K562 (cell line): Measurements from ENCODE around the gene RPL21. TPM values are rescaled to one million over a fixed set of nuclear protein-coding genes. Genes with fewer than 3 reads are reported as not detected.

Experiments
- ATAC-seq: fragments of 200-7000 bp; cut with Tn5 transposase; 3 replicates; pipeline ENCODE4 v1.9.1; 2020; ENCODE audit warnings: moderate library complexity
- BruUV-seq: library from RNA; stranded (reverse); fragments of 400-500 nt; replicated peaks from 2 replicates; lab custom pipeline; 2021; lab: Mats Ljungman, UMichigan
- CTCF ChIA-PET: fragments of 300-600 bp; formaldehyde crosslinking; extraction: SDS; loops from one replicate; lab custom pipeline; 2021; ENCODE audit warnings: low intra/inter-chr PET ratio; lab: Yijun Ruan, JAX
- POLR2A ChIA-PET: fragments of 300-600, 350-650 bp; sonication (Branson Sonifier 250); formaldehyde crosslinking; extraction: SDS; loops from one replicate; lab custom pipeline; 2021; ENCODE audit warnings: antibody characterized with exemption, inconsistent platforms; lab: Yijun Ruan, JAX
- DNase-seq, 4 experiments: peaks; one replicate each; pipeline versions ENCODE4 v3.0.0 to v3.0.0-alpha.2; 2011 to 2018; ENCODE audit warnings: low spot score in 3 of 4, mixed read lengths in 3 of 4; ENCODE audit errors: extremely low read depth in 1 of 4
- FAIRE-seq: peaks from 2 replicates; lab custom pipeline; 2011; peaks lifted over from hg19 to GRCh38; lab: Jason Lieb, UNC
- H2AFZ ChIP-seq: 2 replicates; pipeline ENCODE4 v1.6.0; 2011; ENCODE audit warnings: low read depth, low read length, control low read depth, inconsistent platforms
- H3K27ac ChIP-seq: fragments of 200-600 bp; 3 replicates; pipeline ENCODE4 v1.8.0; 2011; ENCODE audit warnings: low read depth, mild to moderate bottlenecking, control low read depth, inconsistent platforms, low read length, moderate library complexity, mixed read lengths; ENCODE audit errors: extremely low read depth
- H3K27me3 ChIP-seq, 2 experiments: fragments of 300-600 bp in 1 of 2; 2 replicates in 1 of 2; 3 replicates in 1 of 2; pipeline versions ENCODE4 v1.6.0 to v1.8.0; 2011; ENCODE audit warnings: inconsistent platforms in 2 of 2, low read length in 2 of 2, mild to moderate bottlenecking in 1 of 2, mixed read lengths in 1 of 2, moderate library complexity in 1 of 2; ENCODE audit not compliant: control insufficient read depth in 2 of 2, insufficient read depth in 2 of 2
- H3K36me3 ChIP-seq: fragments of 300-600 bp; 3 replicates; pipeline ENCODE4 v1.8.0; 2011; ENCODE audit warnings: mild to moderate bottlenecking, low read length, inconsistent platforms; ENCODE audit not compliant: control insufficient read depth, insufficient read depth
- H3K4me1 ChIP-seq, 2 experiments: fragments of 200-600 bp in 1 of 2; replicated peaks in 1 of 2; 2 replicates in 1 of 2; 3 replicates in 1 of 2; pipeline versions ENCODE4 v1.5.1 to v1.8.0; 2011; ENCODE audit warnings: inconsistent platforms in 2 of 2, low read length in 2 of 2, mild to moderate bottlenecking in 1 of 2, mixed read lengths in 1 of 2, moderate library complexity in 1 of 2; ENCODE audit not compliant: control insufficient read depth in 2 of 2, insufficient read depth in 2 of 2
- H3K4me2 ChIP-seq: 2 replicates; pipeline ENCODE4 v1.6.1; 2011; ENCODE audit warnings: low read length, control low read depth, inconsistent platforms, mixed read lengths; ENCODE audit not compliant: insufficient read depth
- H3K4me3 ChIP-seq: fragments of 200-600 bp; sonication (generic), shearing (Covaris generic); 2 replicates; pipeline ENCODE4 v1.5.1; 2016; ENCODE audit warnings: control low read depth, inconsistent platforms
- H3K79me2 ChIP-seq: fragments of 200-600 bp; 3 replicates; pipeline ENCODE4 v1.8.0; 2011; ENCODE audit warnings: low read length, inconsistent platforms; ENCODE audit not compliant: control insufficient read depth, insufficient read depth
- H3K9ac ChIP-seq, 2 experiments: 2 replicates each; pipeline versions ENCODE4 v1.6.0 to v1.6.1; 2011; ENCODE audit warnings: low read depth in 2 of 2, low read length in 2 of 2, control low read depth in 1 of 2, inconsistent platforms in 1 of 2, mild to moderate bottlenecking in 1 of 2, mixed read lengths in 1 of 2; ENCODE audit not compliant: insufficient read depth in 1 of 2
- H3K9me1 ChIP-seq: one replicate; pipeline ENCODE4 v1.6.0; 2011; ENCODE audit warnings: inconsistent platforms, mild to moderate bottlenecking, low read length, moderate library complexity; ENCODE audit not compliant: control insufficient read depth, insufficient read depth
- H3K9me3 ChIP-seq: replicated peaks from 2 replicates; pipeline ENCODE4 v1.5.1; 2011; ENCODE audit warnings: low read depth, low read length, inconsistent platforms; ENCODE audit not compliant: control insufficient read depth, insufficient read depth
- H4K20me1 ChIP-seq: replicated peaks from 2 replicates; pipeline ENCODE4 v1.6.1; 2011; ENCODE audit warnings: low read length, inconsistent platforms, mixed read lengths; ENCODE audit not compliant: control insufficient read depth, insufficient read depth
- CC2D1A ChIP-seq: fragments of 450-650 bp; IDR thresholded peaks from 2 replicates; pipeline ENCODE4 v1.6.1; 2017; ENCODE audit warnings: mild to moderate bottlenecking
- ESRRB ChIP-seq: fragments of 250-450 bp; sonication (Bioruptor Pico); IDR thresholded peaks from 2 replicates; pipeline ENCODE4 v1.5.0; 2020; ENCODE audit warnings: mild to moderate bottlenecking, moderate library complexity, borderline replicate concordance
- FOXK2 ChIP-seq, 2 experiments: fragments of 450-650 bp; IDR thresholded peaks in 1 of 2; conservative IDR thresholded peaks in 1 of 2; 2 replicates each; pipeline ENCODE4 v1.6.1; 2016; ENCODE audit warnings: low read depth in 2 of 2, mild to moderate bottlenecking in 1 of 2
- MEF2D ChIP-seq: conservative IDR thresholded peaks from 2 replicates; pipeline ENCODE4 v1.6.1; 2016; ENCODE audit warnings: low read depth, missing genetic modification characterization, missing compliant biosample characterization
- RB1 ChIP-seq: fragments of 450-650 bp; IDR thresholded peaks from 2 replicates; pipeline ENCODE4 v1.6.1; 2017; ENCODE audit warnings: low read depth, mild to moderate bottlenecking
- STAT5B ChIP-seq: fragments of 250-450 bp; sonication (Bioruptor Pico); IDR thresholded peaks from 2 replicates; pipeline ENCODE4 v1.8.0; 2021; ENCODE audit warnings: mild to moderate bottlenecking, inconsistent platforms
- TEAD1 ChIP-seq, 2 experiments: fragments of 450-650 bp in 1 of 2; sonication (generic) in 1 of 2; formaldehyde crosslinking; IDR thresholded peaks; 2 replicates each; pipeline versions ENCODE4 v1.4.0 to v1.8.0; 2020 to 2022; ENCODE audit warnings: mild to moderate bottlenecking in 2 of 2, missing genetic modification reagents in 1 of 2
- THAP12 ChIP-seq: fragments of 250-450 bp; sonication (Bioruptor Pico); IDR thresholded peaks from 2 replicates; pipeline ENCODE4 v1.9.0; 2021; ENCODE audit warnings: mild to moderate bottlenecking, inconsistent platforms
- ZBTB7A ChIP-seq: IDR thresholded peaks from 2 replicates; pipeline ENCODE4 v1.6.1; 2011; ENCODE audit warnings: low read depth, mild to moderate bottlenecking, low read length, moderate library complexity, borderline replicate concordance; ENCODE audit not compliant: control insufficient read depth
- ZNF12 ChIP-seq: sonication (generic); formaldehyde crosslinking; IDR thresholded peaks from 2 replicates; pipeline ENCODE4 v1.4.0; 2020; ENCODE audit warnings: mild to moderate bottlenecking, missing genetic modification reagents
- ZNF197 ChIP-seq: fragments of 200-800 bp; sonication (Bioruptor generic); IDR thresholded peaks from 2 replicates; pipeline ENCODE4 v1.6.1; 2016; ENCODE audit warnings: low read depth, missing genetic modification characterization, missing compliant biosample characterization
- ZNF79 ChIP-seq: fragments of 250-450 bp; sonication (Bioruptor Pico); IDR thresholded peaks from 2 replicates; pipeline ENCODE4 v1.4.0; 2020; ENCODE audit warnings: low read depth, mild to moderate bottlenecking, moderate library complexity
- WGBS: fragments of 100-300 bp; shearing (Covaris generic); methylation state at CpG from one replicate; pipeline ENCODE4 v1.1.6; 2016; ENCODE audit warnings: low coverage, mixed read lengths; ENCODE audit not compliant: insufficient coverage; ENCODE audit errors: missing lambda C conversion rate; 5-methylcytosine and 5-hydroxymethylcytosine counted together
- in situ Hi-C: fragments of 300-500 bp; cut with MboI; formaldehyde crosslinking; loops from 4 replicates; pipeline ENCODE4 v1.15.0; 2018; ENCODE audit warnings: inconsistent platforms, mixed read lengths
- intact Hi-C: fragments of 100-400 bp; cut with micrococcal nuclease; formaldehyde crosslinking; loops from 2 replicates; pipeline ENCODE4 v1.14.2; 2022
- polyA plus RNA-seq, 8 experiments: library from polyadenylated mRNA; depleted of rRNA in 4 of 8; stranded (reverse) in 5 of 8; unstranded in 3 of 8; fragments of >200 nt; fragmentation: Nextera tagmentation in 2 of 8; fragmentation: Illumina TruSeq in 1 of 8; extraction: Ambion mirVana in 2 of 8; extraction: Trizol in 1 of 8; gene quantifications; 2 replicates each; pipeline versions ENCODE4 v1.2.1 to v1.2.3, GENCODE V29; 2011 to 2014; ENCODE audit warnings: inconsistent platforms in 1 of 8, missing spikeins in 1 of 8
- total RNA-seq, 7 experiments: library from RNA; depleted of rRNA in 6 of 7; stranded (reverse); fragments of >200 nt in 6 of 7; fragmentation: Illumina TruSeq in 2 of 7; extraction: Trizol in 2 of 7; gene quantifications; 2 replicates each; pipeline versions ENCODE4 v1.2.1 to v1.2.3, GENCODE V29; 2011 to 2021; ENCODE audit warnings: low replicate concordance in 1 of 7

RPL21 gene
- total and polyA plus RNA-seq, 9 of the 15 experiments (the other 6 are each of a cell fraction or from before 2014, with no cell fraction given) = 622 to 4,203 (median 1,676) TPM

- no peaks in the 10 kb centered on the region for H4K20me1 ChIP-seq
- no peaks in the 10 kb centered on the region for H3K9me1 ChIP-seq
- no peak for DNase-seq
- TF ChIP-seq ESRRB (no peak), FOXK2 (conservative IDR thresholded peaks at IDR 0.05 in 1 of 2, IDR thresholded peaks at IDR 0.05 in 1 of 2; ENCODE audit: low read depth in 2 of 2) (no peak), ZNF79 (no peak), THAP12 (CRISPR knock-in tag) (no peak), STAT5B (CRISPR knock-in tag) (no peak), ZNF197 (CRISPR knock-in tag) (no peak), CC2D1A (no peak), ZNF12 (CRISPR knock-in tag) (no peak), TEAD1 (CRISPR knock-in tag; IDR thresholded peaks at IDR 0.05) (no peak), RB1 (no peak), ZBTB7A (no peak), MEF2D (tag) (no peak)
- ChIA-PET CTCF (no interaction called here), POLR2A (no interaction called here)
- no TSS peak for BruUV-seq
- no peak overlapping the region for H2AFZ ChIP-seq
- no peak overlapping the region for H3K4me2 ChIP-seq
- H3K9me3 ChIP-seq = no peaks in the 10 kb centered on the region; the same call in 1 of the 2 replicates
- H3K27ac ChIP-seq = no peak overlapping the region
- peaks cover 15 to 33% of the 10 kb centered on the region in 2 experiments; a peak in 3 of 5 replicates for H3K27me3 ChIP-seq
- intact Hi-C loops (no loop called here), in situ Hi-C loops (no loop called here)
- no peak overlapping the region for H3K4me3 ChIP-seq
- no peaks in the 10 kb centered on the region for H3K79me2 ChIP-seq
- H3K9ac ChIP-seq = no peak overlapping the region
- WGBS = 5% methylated on average over 4 of the region's 4 CpGs
- H3K36me3 ChIP-seq = no peaks in the 10 kb centered on the region
- no peak for ATAC-seq
- H3K4me1 ChIP-seq = no peaks in the 10 kb centered on the region
- FAIRE-seq = no peak
Measured at GRCh38 chr13:27293873-27294515, 42.6 kb downstream of the RPL21 start.
